HG03095 (cell line): ENCODE data around the gene APC.

Experiments
- ATAC-seq: cut with Tn5 transposase; IDR thresholded peaks from one replicate; pipeline ENCODE4 v1.9.1; 2021; ENCODE audit warnings: moderate library complexity; ENCODE audit not compliant: unreplicated experiment

Gene APC

DNA sequence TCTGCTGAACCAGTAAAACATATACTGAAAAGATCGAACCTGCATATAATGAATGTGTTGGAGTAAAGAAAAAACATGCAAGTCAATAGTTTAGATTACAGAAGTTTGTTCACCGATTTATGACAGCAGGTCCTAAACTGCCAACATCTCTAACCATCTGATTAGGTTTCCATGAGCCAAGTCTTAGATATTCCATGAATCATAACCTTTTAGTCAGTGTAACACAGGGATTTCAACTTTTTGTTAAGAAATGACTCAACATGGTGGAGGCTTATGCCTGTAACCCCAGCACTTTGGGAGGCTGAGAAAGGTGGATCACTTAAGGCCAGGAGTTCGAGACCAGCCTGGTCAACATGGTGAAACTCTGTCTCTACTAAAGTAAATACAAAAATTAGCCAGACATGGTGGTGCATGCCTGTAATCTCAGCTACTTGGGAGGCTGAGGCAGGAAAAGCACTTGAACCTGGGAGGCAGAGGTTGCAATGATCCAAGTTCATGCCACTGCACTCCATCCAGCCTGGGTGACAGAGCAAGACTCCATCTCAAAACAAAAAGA, 38.7 kb downstream of the APC start:
- ATAC-seq: no peak

DNA sequence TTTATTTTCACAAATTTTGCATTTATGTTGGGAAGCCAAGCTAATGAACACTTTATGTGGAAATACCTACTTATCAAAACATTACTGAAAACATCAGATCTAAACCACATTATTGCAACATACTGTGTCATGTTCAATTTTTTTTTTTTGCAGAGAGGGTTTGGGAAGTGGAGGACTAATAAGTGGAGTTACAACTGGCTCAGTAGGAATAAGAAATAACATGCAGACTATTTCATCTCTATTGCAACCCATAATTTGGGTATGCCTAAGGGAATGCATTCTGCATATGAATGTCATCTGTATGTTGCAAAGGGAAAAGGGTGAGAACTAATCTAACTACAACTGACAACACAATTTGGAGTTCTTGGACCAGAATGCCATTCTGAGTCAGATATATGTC, 41.8 kb downstream of the APC start:
- ATAC-seq: no peak

DNA sequence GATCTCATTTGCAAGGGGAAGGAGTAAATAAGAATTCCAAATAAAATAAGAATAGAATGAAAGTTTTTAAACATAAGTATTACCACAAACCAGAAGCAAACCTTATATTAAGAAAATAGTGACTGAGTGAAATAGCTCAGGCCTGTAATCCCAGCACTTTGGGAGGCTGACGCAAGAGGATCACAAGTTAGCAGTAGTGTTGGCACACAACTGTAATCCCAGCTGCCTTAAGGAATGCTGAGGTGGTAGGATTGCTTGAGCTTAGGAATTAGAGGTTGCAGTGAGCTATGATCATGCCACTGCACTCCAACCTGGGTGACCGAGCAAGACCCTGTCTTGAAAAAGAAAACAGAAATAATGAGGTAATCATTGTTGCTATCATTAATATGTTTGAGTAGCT, 47.0 kb downstream of the APC start:
- no peak for ATAC-seq

DNA sequence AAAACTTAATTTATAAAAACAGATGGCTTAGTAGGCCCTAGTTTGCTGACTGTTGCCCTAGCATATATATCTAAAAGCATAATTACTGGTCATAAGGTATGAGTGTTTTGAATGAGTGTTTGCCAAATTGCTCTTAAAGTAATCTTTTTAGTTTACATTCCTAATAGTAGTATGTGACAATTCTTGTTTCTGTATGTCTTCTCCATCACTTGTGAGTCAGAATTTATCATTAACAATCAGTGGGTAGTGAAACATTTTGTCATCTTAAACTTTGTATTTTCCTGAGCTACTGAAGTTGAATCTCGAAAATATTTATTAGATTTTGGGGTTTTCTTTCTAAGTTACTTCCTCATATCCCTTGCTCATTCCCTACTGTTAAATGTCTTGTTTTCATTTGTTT, 49.6 kb downstream of the APC start:
- no peak for ATAC-seq

DNA sequence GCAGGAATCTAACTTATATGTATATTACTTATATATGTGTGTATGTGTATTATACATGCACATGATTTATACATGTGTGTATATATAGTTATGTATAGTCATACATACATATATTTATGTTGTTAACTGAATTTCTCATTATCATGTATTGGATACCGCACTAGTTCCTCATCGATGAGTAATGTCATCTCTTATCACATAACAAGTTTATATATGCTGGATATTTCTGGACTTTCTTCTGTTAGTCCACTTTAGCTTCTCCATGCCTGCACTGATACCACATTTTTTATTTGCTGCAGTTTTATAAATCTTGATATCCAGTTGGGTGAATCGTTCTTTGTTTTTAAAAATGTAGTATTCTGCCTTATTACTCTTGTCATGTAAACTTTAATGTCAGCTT, 50.2 kb downstream of the APC start:
- ATAC-seq: no peak

DNA sequence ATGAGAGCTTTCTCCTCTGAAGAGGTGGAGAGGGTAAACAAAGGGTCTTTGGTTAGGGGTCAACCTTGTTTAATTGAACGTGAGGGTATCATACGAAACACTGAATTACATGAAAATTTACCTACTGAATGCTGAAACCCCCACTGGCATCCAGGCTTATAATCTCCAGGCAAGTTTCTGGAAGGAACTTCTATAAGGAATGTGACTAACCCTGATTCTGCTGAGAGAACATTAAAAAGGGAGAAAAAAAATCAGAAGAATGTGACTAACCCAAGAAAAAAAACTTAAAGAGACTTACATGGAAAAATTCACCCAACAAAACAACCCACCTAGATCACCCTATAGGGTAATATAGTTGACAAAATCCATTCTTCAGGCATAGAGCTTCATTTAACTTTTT, 55.5 kb downstream of the APC start:
- ATAC-seq: no peak

DNA sequence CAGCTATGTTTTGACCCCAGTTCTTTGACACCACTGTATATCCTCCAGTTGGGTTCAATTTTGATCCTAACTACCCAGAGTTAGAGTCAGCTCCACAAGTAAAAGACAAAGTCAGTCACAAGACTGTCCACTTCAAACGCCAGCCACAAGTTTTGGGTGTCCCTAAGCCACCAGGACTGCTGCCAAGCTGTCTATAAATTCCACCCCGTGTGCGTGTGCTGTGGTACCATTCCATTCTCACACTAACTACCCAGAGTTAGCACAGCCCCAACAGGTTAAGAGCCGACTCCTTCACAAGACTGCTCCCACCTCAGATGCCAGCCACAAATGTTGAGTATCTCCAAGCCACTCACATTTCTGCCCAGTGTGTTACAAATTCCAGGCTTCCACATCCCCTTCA, 56.7 kb downstream of the APC start:
- ATAC-seq: no peak

DNA sequence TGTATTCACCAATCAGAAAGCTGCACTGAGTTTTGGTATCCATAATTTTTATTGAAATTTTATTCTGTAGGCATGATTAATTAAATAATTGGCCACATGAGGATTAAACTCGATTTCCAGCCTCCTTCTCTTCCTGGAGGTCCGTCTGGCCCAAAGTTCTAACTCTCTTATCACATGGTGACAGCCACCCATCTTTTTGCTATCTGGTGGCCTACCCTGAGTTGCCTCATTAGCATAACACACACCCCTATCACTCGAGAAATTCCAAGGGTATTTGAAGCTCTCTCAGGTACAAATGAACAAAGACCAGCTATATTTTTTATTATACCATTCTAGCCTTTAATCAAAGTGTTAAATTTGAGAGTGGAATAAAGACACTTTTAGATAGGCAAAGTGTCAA, 57.7 kb downstream of the APC start:
- no peak for ATAC-seq

DNA sequence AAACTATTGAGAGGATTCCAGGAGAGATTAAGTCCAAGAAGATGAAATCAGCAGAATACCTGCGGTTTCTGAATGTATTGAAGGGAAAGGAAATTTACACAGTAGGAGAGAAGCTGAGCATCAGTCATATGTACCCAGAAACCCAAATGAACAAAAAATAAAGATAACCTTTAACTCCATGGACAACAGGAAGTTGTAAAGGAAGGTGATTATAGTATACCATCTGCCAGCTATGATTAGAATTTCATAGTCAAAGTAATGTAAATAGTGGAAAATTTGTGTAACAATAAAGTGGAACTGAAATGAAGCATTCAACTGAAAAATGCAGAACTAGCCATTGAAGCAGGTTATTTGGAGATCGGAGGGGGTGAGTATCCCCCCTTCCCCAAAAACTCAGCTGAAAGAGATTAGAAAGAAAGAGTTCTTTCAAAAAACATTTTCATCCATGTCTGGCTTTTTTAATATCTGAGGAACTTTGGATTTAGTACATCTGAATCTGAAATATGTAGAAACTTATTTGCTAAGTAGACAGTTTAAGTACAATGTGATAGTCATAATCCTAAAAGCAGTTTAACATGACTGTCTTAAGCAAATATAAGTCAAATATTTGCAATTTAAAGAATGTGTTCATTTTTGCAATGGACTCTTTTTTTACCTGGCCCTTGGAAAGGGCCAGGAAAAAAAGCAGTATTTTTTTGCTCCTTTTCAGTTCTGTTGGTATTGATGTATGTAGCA, 58.4 kb downstream of the APC start:
- ATAC-seq: no peak

DNA sequence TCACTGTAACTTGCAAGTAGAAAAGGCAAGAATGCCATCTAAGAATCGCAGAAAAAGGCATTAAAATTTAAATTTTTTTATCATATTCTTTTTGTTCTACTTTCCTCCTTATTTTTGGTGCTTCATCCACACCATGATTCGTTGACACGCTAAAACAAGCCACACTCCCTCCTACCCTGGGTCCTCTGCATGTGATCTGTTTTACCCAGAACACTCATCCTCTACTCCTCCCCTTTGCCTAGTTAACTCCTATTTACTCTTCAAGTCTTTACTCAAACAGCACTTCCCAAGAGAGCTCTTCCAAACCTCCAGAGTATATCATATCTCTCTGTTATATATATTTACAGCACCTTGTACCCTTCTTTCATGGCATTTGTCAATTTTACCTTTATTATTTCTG, 62.0 kb downstream of the APC start:
- no peak for ATAC-seq

DNA sequence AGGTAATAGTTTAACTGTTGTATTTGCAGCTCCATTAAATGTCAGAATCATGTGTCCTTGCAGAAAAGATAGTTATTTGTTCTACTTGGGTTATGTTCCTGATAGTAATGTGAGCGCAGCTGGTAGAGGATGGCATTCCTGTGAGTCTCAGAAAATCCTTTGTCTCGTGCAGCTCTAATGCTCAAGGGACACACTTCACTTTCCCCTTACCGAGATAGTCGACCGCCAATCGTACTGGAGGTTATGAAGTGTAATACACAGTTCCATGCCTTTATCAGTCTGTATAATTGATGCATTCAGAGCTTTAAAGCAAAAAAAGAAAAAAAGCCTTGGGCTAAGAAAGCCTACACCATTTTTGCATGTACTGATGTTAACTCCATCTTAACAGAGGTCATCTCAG, 63.2 kb downstream of the APC start:
- no peak for ATAC-seq

DNA sequence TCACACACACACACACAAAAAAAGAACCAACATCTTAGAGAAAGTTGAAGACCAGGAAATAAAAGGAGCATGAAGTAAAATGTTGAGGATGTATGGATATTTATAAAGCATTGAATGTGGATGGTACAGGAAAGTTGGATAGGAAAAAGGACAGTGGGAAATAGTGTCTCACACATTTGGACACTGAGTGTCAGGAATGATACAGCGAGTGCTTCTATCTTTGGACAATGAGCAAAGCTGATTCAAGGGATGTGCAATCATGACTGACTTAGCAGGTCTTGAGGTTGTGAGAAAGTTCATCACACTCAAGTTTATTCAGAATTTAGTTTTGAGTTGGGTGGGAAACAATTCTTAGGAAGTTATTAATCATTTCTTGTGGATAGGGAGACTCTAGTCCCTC, 73.3 kb downstream of the APC start:
- no peak for ATAC-seq

DNA sequence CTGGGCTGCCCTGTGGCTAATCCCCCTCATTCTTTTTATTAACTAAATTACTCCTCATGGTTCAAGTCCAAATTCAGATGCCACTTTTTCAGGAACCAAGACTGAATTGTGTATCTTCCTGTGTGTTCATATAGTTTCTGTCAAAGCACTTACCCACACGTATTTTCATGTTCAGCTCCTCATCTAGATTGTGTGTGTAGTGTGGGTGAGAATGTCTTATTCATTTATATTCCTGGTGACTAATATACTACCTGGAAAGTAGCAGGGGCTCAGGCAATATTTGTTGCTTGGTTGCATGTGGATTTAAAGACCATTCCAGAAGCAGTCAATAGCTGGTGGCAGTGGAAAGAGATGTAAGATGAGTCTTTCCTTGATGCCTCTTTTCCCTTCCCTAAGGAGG, 74.9 kb downstream of the APC start:
- ATAC-seq: no peak

DNA sequence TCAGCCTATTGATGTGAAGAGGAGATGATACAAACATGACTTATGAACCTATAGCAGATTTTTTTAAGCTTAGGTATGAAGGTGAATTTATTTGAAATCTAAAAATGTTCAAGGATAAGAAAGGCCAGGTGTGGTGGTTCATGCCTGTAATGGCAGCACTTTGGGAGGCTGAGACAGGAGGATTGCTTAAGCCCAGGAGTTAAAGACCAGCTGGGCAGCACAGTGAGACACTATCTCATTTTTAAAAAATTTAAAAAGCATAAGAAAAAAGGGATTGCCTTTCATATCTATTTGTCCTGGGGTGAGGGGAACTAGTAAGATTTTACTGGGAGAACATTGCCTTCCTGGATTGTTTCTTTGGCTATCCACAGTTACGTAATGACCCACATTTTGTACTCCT, 82.6 kb downstream of the APC start:
- no peak for ATAC-seq

DNA sequence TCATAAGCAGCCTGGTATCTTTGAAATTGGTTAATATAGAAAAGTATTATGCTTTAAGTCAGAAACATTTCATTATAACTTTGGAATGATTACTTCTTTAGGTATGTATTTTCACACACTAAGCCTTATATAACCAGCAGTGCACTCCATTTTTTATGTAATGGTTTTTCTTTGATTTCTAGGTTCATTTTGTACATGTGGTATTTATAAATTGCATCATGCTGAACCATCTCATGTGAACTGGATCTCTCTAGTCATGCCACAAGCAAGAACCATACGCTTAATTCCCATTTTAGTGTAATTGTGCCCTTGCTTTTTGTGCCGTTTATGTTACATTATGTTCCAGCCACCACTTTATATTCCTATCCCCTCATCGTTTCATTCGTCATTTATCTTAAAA, 84.8 kb downstream of the APC start:
- no peak for ATAC-seq

DNA sequence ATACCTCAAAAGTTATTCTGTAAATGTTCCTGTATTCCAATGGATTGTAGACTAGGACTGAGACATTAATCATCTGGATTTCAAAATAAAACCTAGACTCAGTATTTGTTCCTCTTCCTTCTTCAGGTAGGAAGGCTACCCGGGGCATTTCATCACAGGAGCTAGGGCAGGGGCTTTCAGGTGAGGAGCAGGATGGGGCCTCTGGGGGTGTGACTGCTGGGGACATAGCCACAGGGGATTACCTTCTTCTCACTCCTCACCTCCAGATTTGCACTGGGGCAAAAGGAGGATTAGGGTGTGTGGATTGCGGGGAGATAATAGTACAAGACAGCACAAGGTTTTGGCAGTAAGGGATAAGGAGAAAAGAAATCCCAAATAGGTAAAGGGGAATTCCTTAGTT, 85.5 kb downstream of the APC start:
- no peak for ATAC-seq

DNA sequence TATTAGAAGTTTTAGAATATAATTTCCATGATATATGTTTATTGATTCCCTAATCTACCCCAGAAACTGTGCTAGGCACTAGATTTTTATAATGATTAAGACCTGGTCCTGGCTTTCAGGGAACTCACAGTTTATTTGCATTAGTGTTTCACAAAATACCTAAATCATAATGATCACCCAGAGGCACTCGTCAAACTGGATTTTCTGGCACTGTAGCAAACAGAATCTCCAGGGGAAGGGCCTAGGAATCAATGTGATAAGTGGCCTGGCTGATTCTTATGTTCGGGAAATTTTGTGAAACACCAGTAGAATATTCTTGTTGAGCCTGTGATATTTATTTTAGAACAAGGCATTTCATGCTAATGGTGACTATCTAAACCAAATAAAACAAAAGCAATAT, 86.0 kb downstream of the APC start:
- ATAC-seq: no peak

DNA sequence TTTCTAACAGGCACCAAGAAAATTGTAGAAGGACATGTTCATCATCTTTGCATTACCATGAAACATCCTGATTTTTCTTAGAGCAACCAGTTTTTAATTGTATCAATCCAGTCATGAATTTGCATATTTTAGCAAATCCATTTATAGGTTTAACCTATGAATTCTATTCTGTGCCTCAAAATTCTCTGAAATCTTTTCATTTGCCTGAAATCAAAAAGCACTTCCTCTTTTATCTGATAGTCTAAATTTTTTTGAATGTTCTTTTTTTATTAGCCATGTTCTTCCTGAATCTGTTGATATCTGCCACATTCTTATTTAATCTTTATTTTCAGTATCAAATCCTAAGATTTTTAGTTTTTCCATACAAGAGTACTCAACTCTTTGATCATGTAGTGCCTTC, 86.5 kb downstream of the APC start:
- no peak for ATAC-seq

DNA sequence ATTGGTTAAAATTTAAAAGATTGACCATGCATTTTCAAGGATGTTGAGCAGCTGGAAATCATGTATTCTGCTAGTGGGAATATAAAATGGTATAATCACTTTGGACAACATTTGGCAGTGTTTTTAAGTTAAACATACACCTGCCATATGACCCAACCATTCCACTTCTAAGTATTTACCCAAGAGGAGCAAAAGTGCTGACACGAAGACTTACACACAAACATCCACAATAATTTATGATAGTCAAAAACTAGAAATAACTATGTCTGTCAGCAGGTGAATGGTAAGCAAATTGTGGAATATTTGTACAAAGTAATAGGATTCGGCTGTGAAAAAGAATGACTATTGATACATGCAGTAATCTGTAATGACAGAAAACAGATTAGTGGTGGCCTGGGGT, 92.7 kb downstream of the APC start:
- no peak for ATAC-seq

DNA sequence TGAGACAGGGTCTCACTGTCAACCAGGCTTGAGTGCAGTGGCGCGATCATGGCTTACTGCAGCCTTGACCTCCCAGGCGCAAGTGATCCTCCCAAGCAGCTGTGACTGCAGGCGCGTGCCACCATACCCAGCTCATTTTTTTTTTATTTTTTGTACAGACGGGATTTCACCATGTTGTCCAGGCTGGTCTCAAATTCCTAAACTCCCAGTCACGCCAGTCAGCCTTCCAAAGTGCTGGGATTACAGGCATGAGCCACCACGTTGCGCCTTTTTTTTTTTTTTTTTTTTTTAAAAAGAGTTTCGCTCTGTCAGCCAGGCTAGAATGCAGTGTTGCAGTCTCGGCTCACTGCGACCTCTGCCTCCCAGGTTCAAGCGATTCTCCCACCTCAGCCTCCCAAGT, 96.3 kb downstream of the APC start:
- no peak for ATAC-seq

DNA sequence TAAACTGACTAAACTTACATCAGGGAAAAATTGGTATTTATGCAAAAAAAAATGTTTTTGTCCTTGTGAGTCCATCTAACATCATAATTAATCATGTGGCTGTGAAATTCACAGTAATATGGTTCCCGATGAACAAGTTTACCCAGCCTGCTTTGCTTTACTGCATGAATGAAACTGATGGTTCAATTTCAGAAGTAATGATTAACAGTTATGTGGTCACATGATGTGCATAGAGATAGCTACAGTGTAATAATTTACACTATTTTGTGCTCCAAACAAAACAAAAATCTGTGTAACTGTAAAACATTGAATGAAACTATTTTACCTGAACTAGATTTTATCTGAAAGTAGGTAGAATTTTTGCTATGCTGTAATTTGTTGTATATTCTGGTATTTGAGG, 106.8 kb downstream of the APC start:
- ATAC-seq: no peak

DNA sequence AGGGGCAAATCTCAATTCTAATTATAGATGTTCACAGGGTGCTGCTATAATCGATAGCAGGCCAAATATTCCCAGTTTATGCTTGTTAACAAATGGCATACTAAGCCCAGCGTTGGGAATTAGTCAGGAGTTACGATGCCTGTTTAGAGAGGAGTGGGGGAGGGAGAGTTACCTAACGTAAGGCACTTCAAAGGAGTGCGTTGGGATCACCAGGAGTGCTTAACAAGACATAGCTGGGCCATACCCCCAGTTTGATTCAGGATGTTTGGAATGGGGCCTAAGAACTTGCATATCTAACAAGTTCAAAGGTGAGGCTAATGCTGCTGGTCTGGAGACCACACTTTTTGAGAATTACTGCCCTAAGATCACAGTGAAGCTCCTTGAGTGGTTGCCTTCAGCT, 108.9 kb downstream of the APC start:
- no peak for ATAC-seq

DNA sequence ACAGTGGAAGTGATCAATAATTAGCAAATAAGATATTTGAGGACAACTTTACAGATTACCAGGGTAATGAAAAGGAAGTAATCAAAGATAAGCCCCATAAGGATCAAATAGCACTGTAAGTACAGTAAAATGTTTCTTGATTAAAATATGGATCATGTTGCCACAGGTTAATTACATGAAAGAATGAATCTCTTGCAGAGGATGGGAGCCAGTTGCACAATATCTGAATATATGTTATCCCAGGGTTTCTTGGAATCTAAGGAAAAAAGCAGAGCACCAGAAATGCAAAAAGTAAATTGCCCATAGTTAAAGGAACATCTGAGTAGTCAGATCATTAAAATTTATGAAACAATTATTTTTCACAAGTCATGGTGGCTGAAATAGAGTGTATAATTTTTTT, 109.6 kb downstream of the APC start:
- no peak for ATAC-seq
